Omental fat pad (tissue), 4 donors: ENCODE data around the gene GUCY2D. TPM values are rescaled to one million over a fixed set of nuclear protein-coding genes. Genes with fewer than 3 reads are reported as not detected.

ENCODE experiments used
- ATAC-seq: fragments of 150-250 bp; one replicate; pipeline ENCODE4 v1.9.1; 2016; ENCODE audit warnings: mild to moderate bottlenecking, moderate library complexity; ENCODE audit not compliant: low FRiP score
- DNase-seq: peaks from one replicate; pipeline ENCODE4 v3.0.0-alpha.2; 2019; ENCODE audit warnings: low spot score
- CTCF ChIP-seq, 3 donors: fragments of 450-650 bp; IDR thresholded peaks; one replicate each; pipeline ENCODE4 v1.5.1; 2016 to 2017; ENCODE audit warnings: antibody characterized with exemption in 3 of 3, mild to moderate bottlenecking in 3 of 3, moderate library complexity in 2 of 3
- total RNA-seq, 4 donors: library from RNA; depleted of rRNA; stranded (reverse); fragments of >200 nt; gene quantifications; one replicate each; pipeline ENCODE4 v1.1.0, GENCODE V29; 2016

The GUCY2D gene
- total RNA-seq, 4 donors from 2014 or later, result 0.09 to 0.12 TPM; not detected in 2

- no peak for ATAC-seq
- TF ChIP-seq CTCF (IDR thresholded peaks at IDR 0.05), result no peak
- DNase-seq, result no peak
These were observed 66.5 kb downstream of the GUCY2D start for GRCh38 chr17:8068736-8069586.

- DNase-seq, result no peak
- ATAC-seq, result no peak
- TF ChIP-seq CTCF (IDR thresholded peaks at IDR 0.05), result no peak
These were observed 67.1 kb downstream of the GUCY2D start for GRCh38 chr17:8069587-8069860.

Other genes starting within 250 kb of the GUCY2D start
- gene KDM6B, start 168.4 kb upstream of the GUCY2D start, total RNA-seq, result 10 to 100 TPM in 3 of 4 donors, 1 to 10 TPM in 1; 4.8 to 52.8 (median 34.6) TPM
- 10 to 100 TPM; 20.2 to 99.9 (median 24.6) TPM for gene TMEM88, start 147.5 kb upstream of the GUCY2D start, total RNA-seq
- gene NAA38, start 145.1 kb upstream of the GUCY2D start, total RNA-seq, result 100 to 1,000 TPM in 1 of 4 donors, 10 to 100 TPM in 3; 61.2 to 209 (median 68.2) TPM
- 10 to 100 TPM in 1 of 4 donors, 1 to 10 TPM in 3; 9.0 to 33.5 (median 9.3) TPM for gene CYB5D1, start 144.6 kb upstream of the GUCY2D start, total RNA-seq
- 10 to 100 TPM; 47.0 to 77.6 (median 57.3) TPM for gene CHD3, start 113.8 kb upstream of the GUCY2D start, total RNA-seq
- 10 to 100 TPM in 2 of 4 donors, 1 to 10 TPM in 2; 4.1 to 19.1 (median 9.7) TPM for gene RNF227, start 86.3 kb upstream of the GUCY2D start, total RNA-seq
- gene KCNAB3, start 72.8 kb upstream of the GUCY2D start, total RNA-seq, result 1 to 10 TPM; 1.6 to 2.9 (median 2.6) TPM
- 10 to 100 TPM; 30.0 to 73.3 (median 48.3) TPM for gene TRAPPC1, start 70.7 kb upstream of the GUCY2D start, total RNA-seq
- 10 to 100 TPM; 14.8 to 24.7 (median 19.8) TPM for gene CNTROB, start 70.4 kb upstream of the GUCY2D start, total RNA-seq
- gene ALOX15B, start 36.4 kb downstream of the GUCY2D start, total RNA-seq, result 1 to 10 TPM; 3.8 to 9.8 (median 8.2) TPM
- not detected for gene ALOX12B, start 85.1 kb downstream of the GUCY2D start, total RNA-seq
- under 1 TPM in 2 of 4 donors, not detected in 2; 0.09 to 0.24 TPM for gene ALOXE3, start 115.9 kb downstream of the GUCY2D start, total RNA-seq
- under 1 TPM in 1 of 4 donors, not detected in 3; 0.46 TPM for gene HES7, start 121.5 kb downstream of the GUCY2D start, total RNA-seq
- gene PER1, start 149.8 kb downstream of the GUCY2D start, total RNA-seq, result 100 to 1,000 TPM in 2 of 4 donors, 10 to 100 TPM in 2; 78.8 to 169 (median 122) TPM
- gene VAMP2, start 160.3 kb downstream of the GUCY2D start, total RNA-seq, result 10 to 100 TPM; 16.8 to 42.1 (median 21.2) TPM
- 10 to 100 TPM; 10.9 to 78.4 (median 34.1) TPM for gene TMEM107, start 173.8 kb downstream of the GUCY2D start, total RNA-seq
- 1 to 10 TPM; 4.7 to 9.9 (median 6.7) TPM for gene BORCS6, start 187.6 kb downstream of the GUCY2D start, total RNA-seq
- gene AURKB, start 208.0 kb downstream of the GUCY2D start, total RNA-seq, result 1 to 10 TPM in 2 of 4 donors, under 1 TPM in 1, not detected in 1; 0.79 to 3.0 (median 2.0) TPM
- 10 to 100 TPM; 13.0 to 31.7 (median 18.9) TPM for gene CTC1, start 245.4 kb downstream of the GUCY2D start, total RNA-seq
- gene PFAS, start 246.7 kb downstream of the GUCY2D start, total RNA-seq, result 10 to 100 TPM; 12.9 to 27.7 (median 19.8) TPM